DMS 273 treated with DMSO at 0.1 percent for 48 hours (cell line): ENCODE results near the gene PRIMPOL.
"Not testable (repeated sequence)": the region's sequence is repeated elsewhere in the genome, so short reads cannot be mapped to it uniquely, and the experiment has no call there.

Source experiments
- DNase-seq: peaks from one replicate; lab custom pipeline; 2025; lab: John Stamatoyannopoulos, UW

The PRIMPOL gene

DNA sequence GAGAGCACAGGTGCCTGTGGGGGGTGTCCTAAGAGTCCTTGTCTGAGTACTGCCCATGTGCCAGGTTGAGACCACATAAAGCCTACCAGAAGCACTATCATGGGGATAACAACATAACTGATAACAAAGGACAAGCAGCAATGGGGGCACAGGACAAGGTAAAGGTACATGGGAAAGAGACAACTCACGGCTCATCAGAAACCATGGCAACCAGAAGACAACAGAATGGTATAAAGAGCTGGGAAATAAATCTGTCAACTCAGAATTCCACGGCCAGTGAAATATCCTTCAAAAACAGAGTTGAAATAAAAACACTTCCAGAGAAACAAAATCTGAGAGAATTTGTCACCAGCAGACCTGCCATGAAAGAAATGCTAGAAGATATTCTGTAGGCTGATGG is 64.3 kb downstream of the PRIMPOL start:
- DNase-seq = no peak

GRCh38 chr4:184715526-184715925 is 66.0 kb downstream of the PRIMPOL start:
- DNase-seq = no peak

DNA sequence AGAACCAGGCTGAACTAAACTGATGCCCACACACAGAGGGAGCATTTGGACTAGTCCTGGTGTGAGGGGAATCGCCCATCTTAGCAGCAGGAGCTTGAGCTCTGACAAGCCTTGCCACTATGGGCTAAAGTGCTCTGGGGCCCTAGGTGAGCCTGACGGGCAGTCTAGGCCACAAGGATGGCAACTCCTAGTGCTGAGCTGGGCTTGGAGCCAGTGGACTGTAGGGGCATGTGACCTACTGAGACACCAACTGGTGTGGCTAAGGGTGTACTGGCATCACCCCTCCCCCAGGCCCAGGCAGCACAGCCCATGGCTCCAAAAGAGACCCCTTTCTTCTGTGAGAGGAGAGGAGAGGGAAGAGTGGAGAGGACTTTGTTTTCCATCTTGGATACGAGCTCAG is 69.9 kb downstream of the PRIMPOL start:
- no peak for DNase-seq

GRCh38 chr4:184721254-184721653 is 71.7 kb downstream of the PRIMPOL start:
- DNase-seq = no peak

DNA sequence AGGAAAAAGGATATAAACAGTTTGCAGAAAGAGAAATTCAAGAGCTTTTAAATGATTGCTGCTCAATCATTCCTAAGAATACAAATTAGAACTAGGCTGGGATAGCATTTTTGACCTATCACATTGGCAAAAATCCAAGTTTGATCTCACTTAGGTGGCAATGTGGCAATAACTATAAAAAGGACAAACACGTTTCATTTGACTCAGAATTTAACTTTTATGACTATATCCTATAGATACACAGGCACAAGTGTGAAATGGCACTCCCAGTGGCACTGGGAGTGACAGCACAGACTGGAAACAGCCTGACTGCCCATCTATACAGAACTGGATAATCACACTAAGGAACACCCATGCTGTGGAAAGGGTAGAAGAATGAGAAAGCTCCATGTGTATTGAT is 73.3 kb downstream of the PRIMPOL start:
- no peak for DNase-seq

DNA sequence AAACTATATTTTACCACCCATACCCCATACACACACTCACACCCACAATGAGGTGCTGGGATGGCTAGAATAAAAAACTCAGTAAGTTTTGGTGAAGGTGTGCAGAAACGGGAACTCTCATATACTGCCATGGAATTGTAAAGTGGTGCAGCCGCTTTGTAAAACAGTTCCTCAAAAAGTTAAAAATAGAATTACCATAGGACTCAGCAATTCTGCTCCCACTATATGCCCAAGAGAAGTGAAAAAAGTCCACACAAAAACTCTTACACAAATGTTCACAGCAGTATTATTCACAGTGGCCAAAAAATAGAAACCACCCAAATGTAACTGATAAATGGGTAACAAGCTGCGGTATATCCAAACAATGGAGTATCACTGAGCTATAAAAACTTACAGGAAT is 77.9 kb downstream of the PRIMPOL start:
- no peak for DNase-seq

DNA sequence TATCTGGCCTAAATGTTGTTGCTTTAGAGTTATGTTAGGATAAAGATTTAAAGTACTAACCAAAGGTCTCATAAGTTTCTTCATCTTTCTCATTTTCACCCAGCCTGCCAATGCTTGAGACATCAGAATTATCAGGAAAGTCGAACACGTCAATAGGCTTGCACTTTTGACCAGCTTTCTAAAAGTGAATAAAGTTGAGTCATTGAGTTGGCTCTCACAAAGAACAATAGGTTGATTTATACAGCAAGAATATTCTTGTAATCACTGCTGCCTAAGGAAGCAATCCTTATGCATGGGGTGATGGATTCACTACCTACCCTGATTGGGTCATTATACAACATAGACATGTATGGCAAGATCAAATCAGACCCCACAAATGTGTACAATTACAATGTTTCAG is 79.3 kb downstream of the PRIMPOL start:
- no peak for DNase-seq

DNA sequence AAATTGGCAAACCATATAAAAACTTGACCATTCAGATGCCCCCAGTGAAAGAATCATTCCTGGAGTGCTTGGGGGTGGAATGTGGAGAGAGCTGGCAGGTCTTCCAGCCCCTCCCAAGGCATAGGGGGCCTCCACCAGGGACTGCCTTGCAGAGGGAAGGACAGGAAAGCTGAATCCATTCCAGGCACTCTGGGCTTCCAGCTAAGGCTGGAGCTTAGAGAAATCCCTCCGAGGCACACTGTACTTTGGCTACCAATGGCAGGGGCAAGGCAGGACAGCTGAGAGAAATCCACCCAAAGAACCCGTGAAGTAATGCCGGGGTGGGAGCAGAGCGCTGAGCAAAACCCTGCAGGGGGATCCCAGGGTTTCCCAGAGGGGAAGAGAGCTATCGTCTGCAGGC is 80.4 kb downstream of the PRIMPOL start:
- DNase-seq = no peak

DNA sequence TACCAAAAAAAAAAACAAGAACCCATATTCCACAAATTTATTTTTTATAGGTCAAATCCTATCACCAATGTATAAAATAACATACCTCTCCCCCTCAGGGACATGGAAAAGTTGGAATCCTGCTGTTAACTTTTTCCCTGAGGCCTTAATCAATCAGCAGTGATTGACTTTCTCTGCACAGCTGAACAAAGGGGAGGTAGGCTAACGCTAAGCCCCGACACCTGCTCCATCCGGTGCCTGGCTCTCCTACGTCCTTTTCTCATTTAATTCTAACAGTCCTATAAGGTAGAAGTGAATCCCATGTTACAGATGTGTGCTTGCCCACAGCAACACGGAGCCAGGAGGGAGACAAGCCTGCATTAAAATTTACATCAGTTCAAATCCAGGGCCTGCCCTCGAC is 81.5 kb downstream of the PRIMPOL start:
- DNase-seq = no peak

- no peak for DNase-seq
Measured at GRCh38 chr4:184732126-184732525, 82.6 kb downstream of the PRIMPOL start.

- peak; percentile 95 for DNase-seq
Measured at GRCh38 chr4:184733654-184734524, 84.4 kb downstream of the PRIMPOL start, which contains the start of gene CENPU. Gene CENPU, minus strand, starts transcription at chr4:184734096. Its CDS starts 34 bp downstream, at chr4:184734062.

- DNase-seq = no peak
Measured at GRCh38 chr4:184734758-184735157, 85.2 kb downstream of the PRIMPOL start.

DNA sequence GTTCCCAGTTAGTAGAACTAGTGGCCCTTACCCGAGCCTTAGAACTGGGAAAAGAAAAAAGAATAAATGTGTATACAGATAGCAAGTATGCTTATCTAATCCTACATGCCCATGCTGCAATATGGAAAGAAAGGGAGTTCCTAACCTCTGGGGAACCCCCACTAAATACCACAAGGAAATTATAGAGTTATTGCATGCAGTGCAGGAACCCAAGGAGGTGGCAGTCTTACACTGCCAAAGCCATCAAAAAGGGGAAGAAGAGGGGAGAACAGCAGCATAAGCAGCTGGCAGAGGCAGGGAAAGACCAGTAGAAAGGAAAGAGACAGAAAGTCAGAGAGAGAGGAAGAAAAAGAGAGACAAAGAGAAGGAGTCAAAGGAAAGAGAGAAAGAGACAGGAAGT is 90.0 kb downstream of the PRIMPOL start:
- not testable (repeated sequence) for DNase-seq

GRCh38 chr4:184740980-184741391 is 91.4 kb downstream of the PRIMPOL start:
- DNase-seq = no peak

GRCh38 chr4:184741651-184742050 is 92.1 kb downstream of the PRIMPOL start:
- not testable (repeated sequence) for DNase-seq

GRCh38 chr4:184743650-184744049 is 94.1 kb downstream of the PRIMPOL start:
- no peak for DNase-seq

DNA sequence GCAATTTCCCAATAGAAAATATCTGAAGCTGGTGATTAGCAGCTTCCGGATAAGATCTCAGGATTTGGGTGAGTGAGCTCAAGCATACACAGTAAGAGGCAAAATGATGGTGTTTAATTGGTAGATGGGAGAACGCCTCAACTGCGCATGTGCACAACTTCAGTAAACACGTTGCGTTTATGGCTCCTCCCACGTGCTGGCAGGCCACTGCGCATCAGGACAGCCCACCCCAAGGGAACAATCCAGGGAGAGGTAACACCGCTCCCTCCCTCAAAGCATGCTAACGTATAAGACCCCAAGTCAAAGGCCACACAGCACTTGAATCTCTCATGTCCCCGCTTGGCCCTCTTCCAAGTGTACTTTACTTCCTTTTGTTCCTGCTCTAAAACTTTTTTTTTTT is 94.7 kb downstream of the PRIMPOL start:
- DNase-seq = no peak
